HT1080 (cell line): ENCODE results near the gene ZBTB16. TPM values are rescaled to one million over a fixed set of nuclear protein-coding genes. Genes with fewer than 3 reads are reported as not detected.

Experiments
- DNase-seq: peaks from one replicate; pipeline ENCODE4 v3.0.0-alpha.2; 2015; ENCODE audit warnings: low read depth
- total RNA-seq: library from RNA; depleted of rRNA; stranded (reverse); fragments of >200 nt; shearing (Covaris generic); gene quantifications from 2 replicates; pipeline ENCODE4 v1.2.3, GENCODE V29; 2014

Gene ZBTB16
- total RNA-seq, 1 experiment from 2014 or later = not detected

DNA sequence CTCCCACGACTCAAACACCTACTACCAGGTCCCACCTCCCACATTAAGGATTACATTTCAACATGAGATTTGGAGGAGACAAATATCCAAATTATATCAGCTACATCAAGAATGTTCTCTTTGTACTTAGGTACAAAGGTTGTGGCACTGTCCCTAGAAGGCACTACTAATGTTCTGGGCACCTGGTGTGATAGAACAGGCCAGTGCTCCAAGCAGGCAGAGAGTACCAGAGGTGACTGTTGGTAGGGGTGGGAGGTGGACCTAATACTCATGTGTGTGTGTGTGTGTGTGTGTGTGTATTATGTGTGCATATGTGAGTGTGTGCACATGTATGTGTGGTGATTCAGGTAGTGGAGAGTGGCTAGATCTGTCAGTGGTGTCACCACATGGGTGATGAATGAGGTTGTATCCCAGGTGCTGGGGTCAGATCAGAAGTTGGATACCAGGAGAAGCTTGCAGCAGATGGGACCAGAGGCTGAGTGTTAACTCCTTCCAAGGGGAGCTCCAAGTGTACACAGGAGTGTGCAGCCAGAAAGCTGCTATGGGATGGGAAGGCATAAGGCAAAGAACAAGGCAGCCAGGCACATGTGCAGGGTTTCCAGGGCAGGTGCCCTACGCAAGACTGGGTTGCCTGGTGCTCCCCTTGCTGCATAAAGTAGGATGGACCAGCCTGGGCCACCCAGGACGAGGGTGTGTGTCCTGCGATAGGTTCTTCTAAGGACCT is 219.0 kb downstream of the ZBTB16 start:
- no peak for DNase-seq

DNA sequence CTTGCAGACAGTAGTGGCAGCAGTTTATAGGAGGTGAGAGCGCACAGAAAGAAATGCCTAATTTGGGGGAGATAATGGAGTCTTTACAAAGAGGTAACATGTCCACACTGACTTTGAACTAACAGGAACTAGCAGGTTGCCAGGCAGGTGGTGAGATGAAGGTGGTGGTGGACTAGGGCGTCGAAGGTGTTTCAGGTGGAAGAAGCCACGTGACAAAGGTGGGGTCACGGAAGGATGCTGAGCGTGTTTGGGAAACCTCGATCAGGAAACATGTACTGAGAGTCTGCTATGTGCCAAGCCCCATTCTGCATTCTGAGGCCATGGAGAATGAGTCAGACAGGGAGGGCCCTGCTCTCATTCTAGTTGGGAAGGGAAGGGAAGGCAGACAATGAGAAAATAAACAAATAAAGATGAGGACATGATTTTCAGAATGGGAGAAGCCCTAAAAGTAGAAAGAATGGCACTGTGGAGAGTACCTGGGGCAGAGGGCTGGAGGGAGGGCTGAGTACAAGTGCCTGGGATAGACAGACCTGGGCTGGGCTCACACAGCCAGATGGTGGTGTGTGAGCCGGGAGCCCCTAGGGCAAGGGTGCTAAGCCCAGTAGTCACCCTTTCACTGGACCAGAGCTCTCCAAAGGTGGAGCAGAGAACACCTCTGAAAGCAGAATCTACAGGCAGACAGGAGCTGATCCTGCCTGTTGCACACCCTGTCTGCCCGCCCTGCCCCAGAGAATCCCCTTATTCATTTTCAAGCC is 220.5 kb downstream of the ZBTB16 start:
- peak; percentile 49 for DNase-seq

DNA sequence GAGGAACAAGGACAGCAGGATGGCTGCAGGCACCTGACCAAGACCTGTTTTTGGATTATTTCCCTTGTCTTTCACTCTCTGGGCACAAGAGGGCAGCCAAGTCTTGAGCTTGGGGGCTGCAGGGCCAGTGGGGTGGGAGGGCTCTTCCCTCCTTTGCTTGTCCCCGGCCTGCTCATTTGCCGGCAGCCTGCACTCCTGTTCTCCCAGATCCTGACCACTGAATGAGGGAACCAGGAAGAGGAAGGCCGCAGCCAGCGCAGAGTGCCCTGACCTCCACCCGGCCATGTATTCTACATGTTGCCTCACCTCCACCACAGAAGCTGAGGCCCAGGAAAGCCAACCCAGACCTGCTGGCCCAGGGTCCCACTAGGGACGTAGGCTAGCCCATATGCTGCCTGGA is 221.2 kb downstream of the ZBTB16 start:
- DNase-seq = peak; percentile 87

DNA sequence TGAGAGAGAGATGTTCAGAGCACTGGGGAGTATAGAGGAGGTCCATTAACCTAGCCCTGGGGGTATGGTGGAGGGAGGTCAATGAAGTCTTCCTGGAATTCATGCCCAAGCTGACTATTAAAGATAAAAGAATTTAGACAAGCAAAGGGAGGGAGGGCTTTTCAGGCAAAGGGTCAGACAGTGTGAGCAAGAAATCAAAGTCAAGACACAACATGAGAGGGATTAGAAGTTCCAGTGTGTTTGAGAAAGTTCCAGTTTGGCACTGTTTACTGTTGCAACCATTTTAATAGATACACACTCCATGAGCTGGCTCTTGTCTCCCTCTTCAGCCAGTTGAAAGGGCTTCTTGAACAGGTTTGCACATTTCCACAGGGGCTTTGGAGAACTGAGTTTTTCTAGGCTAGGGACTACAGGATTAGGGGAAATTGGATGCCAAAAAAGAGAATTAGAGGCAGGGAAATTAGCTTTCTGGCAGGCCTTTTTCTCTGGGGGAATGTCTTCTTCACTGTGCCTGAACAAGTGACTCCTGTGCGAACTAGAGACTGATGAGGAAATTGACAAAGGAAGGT is 222.0 kb downstream of the ZBTB16 start:
- no peak for DNase-seq

DNA sequence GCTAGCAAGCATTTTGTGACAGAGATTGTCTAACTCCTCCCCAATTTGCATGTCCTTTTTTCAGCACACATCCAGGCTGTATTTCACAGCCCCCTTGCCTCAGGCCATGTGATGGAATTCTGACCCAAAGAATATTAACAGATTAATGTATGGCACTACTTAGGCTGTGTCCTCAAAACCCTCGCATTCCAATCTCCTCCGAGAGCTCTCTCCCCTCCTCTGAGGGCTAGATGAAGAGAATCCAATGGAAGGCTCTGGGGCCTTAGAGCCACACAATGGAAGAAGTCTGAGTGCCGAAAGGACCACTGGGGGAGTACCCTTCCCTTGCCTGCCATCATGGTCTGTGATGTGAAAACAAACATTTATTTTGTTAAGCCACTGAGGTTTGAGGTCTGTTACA is 223.0 kb downstream of the ZBTB16 start:
- no peak for DNase-seq

DNA sequence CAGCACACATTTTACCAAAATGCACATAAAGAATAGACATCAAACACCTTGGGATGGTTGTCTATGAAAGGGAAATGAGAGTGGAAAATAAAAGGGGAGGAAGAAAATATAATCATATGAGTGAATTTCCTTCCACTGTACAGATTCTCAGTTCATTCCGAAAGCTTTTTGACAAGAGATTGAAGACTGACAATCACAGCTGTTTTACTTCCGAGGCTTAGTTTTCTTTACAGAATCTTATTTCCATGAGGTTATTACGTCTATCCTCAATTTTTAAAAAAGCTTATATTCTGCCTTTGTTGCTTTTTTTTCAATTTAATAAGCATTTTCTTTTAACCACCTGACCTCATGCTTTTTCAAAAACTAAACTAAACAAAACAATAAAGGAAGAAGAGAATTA is 223.9 kb downstream of the ZBTB16 start:
- DNase-seq = no peak

DNA sequence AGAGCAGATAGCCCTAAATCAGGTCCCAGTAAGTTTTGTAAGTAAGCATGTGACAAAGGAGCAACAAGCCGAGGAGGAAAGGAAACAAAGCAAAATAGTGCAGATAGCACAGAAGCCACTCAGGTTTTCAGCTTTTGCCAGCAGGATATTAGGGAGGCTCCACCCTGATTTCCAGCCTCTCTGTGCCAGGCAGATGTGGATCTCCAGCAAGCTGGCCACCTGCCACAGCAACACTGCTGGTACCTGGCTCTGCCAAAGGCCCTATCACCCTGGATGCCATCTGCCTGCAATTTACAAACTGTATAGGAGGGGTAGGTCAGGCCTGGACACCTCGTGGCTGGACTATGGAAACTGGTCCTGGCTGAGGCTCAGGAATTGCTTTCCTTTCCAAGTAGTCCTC is 224.5 kb downstream of the ZBTB16 start:
- DNase-seq = no peak

DNA sequence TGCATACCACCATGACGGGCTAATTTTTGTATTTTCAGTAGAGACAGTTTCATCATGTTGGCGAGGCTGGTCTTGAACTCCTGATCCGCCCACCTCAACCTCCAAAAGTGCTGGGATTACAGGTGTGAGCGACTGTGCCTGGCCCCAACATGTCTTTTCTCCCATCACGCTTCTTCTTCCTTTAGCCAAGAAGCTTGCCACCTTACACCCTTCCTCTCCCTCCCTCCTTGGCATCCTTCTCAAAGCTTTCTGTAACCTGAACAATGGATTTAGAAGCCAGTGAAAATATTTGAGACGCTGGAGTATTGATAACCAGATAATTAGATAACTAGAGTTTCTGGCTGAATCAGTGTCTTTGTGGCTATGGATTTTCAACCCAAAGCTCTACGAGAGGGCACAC is 225.4 kb downstream of the ZBTB16 start:
- DNase-seq = no peak

DNA sequence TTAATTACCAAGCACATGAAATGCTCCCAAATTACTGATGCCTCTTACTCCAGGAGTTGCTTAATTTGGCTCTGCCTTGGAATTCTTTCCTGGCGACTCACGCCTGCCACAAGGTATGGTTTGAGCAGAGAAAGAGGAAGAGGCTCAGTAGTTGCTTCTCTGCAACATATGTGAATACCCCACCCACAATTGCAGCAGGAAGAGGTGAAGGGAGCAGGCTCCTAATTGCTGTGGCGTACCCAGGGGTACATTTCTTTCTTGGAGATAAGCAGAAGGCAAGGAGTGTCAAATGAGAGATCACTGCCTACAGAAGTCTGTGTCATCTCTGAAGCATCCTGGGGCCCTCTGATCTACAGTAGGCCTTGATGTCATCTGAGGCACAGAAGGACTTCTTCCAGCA is 226.1 kb downstream of the ZBTB16 start:
- peak; percentile 72 for DNase-seq

DNA sequence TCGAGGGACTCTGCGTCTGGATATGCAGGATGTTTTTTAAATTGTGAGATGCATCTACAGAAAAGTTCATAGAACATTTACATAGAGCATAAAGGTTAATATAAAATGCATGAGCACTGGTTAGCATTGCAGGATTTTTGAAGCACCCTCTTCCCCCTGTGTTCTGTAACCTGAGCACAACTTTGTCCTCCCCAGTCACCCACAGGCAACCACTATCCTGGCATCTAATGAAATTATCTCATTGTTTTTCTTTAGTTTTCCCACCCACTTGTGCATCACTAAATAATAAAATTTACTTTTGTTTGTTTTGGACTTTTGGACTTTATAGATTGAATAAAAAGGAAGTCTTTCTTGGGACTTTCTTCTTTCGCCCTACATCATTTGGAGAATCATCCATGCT is 226.7 kb downstream of the ZBTB16 start:
- DNase-seq = no peak

DNA sequence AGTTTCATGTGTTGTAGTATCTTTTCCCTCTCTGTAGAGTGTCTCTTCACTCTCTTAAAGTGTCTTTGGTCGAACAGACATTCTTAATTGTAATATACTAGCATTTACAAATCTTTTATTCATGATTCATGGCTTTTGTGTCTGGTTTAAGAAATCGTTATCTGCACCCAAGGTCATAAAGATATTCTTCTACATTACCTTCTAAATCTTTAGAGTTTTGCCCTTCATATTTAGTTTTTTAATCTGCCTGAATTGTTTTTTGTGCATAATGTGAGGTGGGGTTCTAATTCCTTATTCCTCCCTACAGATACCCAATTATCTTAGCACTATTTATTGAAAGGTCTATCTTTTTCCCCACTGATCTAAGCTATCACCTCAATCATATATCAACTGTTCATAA is 227.6 kb downstream of the ZBTB16 start:
- no peak for DNase-seq

DNA sequence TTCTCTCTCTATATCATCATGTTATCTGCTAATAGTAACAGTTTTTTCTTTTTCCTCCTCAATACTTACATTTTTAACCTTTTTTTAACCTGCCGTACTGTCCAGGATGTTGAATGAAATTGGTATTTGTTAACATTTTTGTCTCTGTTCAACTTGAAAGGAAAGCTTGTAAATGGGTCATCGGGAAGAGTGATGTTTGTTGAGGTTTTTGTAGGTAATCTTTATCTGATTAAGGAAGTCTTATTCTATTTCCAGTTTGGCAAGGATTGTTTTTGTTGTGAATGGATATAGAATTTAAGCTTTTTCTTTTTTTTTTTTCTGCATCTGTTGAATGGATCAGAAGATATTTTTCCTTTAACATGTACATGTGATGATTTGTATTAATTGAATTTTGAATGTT is 228.6 kb downstream of the ZBTB16 start:
- DNase-seq = no peak

DNA sequence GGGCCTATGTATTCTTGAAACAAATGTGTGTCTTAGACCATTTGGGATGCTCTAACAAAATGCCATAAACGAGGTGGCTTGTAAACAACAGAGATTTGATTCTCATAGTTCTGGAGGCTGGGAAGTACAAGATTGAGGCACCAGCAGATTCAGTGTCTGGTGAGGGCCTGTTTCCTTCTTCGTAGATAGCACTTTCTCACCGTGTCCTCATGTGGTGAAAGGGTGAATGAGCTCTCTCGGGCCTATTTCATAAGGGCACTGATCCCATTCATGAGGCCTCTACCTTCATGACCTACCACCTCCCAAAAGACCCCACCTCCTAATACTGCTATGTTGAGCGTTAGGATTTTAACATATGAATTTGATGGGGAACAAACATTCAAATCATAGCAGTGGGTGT is 230.3 kb downstream of the ZBTB16 start:
- no peak for DNase-seq

DNA sequence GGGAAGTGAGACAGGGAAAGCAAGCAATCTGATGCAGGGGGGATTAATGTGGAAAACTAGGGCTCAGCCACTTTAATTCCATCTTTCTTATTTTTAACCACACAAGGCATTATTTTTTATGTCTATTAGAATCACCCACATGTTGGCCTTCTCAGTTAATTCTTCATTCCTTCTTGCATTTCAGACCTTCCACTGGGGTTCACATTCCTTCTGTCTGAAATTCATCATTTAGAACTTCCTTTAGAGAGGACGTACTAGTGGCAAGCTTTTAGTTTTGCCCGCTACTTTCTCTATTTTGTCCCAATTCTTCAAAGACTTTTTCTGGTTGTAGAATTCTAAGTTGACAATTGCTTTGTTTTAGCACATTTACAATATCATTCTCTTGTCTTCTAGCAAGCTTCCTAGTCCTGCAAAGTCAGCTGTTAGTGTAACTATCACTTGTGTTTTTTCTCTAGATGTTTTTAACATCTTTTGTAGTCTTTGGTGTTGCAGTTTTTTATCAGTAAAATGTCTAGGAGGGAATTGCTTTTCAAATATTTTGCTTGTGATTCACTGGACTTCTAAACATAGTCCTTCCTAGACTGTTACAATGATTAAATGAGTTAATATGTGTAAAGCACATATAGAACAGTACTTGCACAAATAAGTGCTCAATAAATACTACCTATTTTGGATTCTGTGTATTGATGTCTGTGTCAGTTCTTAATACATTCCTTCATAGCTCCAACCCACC is 231.2 kb downstream of the ZBTB16 start:
- no peak for DNase-seq

DNA sequence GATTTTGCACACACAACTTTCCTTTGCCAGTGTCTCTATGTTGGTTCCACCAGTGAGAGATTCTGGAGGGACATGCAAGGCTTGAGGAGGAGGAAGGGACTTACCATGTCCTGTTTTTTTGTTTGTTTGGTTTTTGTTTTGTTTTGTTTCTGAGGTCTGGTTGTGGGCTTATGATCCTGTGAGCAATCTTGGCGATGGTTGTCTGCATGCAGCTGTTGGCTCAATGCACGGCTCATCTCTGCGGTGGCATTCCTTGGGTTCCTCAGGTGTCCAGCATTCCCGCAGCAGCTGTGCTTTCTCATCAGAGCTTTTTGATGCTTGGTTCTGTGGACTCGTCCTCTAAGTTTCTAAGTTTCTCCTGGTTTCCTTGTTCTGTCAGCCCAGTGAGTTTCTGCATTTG is 231.9 kb downstream of the ZBTB16 start:
- DNase-seq = peak; percentile 77

DNA sequence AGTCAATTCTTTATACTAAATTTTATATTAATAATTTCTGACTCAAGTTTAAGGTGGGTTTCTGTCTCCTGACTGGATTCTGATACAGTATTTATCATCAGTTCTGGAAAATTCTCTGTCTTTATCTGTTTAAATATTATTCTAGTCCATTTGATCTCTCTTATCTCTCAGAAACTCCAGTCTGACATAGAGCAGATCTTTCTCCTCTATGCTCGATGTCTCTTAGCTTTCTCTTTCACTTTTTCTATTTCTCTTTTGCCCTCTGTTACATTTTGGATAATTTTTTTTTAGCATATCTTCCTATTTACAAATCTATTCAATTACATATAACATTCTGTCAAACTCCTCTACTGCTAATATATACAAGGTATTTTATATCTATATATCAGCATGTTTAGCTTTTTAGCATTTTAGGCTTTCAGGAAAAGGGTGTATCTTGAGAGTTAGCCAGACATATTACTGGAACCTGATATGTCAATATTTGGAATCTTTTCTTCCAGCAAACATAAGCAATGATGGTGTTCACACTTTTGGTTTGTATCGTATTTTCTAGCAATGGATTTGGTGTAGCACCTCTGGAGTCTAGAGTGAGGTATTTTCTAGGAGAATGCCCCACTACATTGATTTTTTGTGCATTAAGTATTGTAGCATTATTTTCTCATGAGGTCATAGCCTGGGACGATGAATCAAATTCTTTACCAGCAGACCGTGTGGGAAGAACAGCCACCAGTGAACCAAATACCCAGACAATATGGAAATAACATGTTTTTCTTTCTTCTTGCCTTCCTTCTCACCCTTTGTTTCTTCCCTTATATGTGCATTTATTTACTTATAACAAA is 232.6 kb downstream of the ZBTB16 start:
- peak; percentile 83 for DNase-seq

DNA sequence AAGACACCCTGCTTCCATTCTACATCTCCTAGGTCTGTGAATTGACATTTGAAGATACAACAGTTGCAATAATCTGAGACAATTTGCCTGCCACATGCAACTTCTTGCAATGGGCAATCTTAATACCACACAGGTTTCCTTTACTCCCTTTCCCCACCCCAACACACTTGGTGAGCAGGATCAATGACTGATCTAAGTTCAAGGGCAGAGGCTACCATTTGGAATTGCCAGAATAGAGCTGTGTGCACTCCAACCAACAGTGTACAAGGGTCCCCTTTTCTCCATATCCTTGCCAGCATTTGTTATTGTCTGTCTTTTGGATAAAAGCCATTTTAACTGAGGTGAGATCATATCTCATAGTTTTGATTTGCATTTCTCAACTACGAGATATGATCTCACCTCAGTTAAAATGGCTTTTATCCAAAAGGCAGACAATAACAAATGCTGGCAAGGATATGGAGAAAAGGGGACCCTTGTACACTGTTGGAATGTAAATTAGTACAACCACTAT is 233.7 kb downstream of the ZBTB16 start:
- DNase-seq = no peak

DNA sequence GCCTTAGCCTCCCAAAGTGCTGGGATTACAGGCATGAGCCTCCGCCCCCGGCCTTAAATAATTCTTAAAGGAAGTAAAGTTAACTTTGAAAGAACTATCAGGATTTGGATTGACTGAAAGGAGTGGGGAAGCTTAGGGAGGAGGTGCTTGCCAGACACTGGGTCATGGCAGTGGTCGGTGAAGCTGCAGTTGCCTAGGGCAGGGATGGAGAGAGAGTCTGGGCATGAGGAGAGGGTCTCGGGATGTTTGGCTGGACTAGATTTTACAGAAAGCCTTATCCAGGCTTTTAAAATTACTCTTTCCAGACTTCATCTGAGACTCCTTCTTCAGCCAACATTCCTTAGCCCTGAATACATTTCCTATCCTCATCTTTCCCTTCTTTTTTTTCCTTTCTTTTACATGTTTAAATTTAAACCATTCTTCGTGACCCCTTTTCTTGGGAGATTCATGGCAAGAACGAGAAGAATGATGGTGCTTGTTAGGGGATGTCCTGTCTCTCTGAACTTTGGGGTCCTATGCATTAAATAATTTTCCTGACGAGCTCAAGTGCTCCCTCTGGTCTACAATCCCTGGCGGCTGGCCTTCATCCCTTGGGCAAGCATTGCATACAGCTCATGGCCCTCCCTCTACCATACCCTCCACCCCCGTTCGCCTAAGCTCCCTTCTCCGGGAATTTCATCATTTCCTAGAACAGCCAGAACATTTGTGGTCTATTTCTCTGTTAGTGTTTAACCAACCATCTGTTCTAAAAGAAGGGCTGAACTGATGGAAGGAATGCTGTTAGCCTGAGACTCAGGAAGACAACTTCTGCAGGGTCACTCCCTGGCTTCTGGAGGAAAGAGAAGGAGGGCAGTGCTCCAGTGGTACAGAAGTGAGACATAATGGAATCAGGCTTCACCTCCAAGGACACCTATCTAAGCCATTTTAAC is 236.4 kb downstream of the ZBTB16 start, which contains the start of gene NNMT:
Gene NNMT (plus strand): TSS at position 724 of the 929 bp plus-strand sequence. CDS start 158 bp downstream, at position 882.
- DNase-seq = peak; percentile 89

DNA sequence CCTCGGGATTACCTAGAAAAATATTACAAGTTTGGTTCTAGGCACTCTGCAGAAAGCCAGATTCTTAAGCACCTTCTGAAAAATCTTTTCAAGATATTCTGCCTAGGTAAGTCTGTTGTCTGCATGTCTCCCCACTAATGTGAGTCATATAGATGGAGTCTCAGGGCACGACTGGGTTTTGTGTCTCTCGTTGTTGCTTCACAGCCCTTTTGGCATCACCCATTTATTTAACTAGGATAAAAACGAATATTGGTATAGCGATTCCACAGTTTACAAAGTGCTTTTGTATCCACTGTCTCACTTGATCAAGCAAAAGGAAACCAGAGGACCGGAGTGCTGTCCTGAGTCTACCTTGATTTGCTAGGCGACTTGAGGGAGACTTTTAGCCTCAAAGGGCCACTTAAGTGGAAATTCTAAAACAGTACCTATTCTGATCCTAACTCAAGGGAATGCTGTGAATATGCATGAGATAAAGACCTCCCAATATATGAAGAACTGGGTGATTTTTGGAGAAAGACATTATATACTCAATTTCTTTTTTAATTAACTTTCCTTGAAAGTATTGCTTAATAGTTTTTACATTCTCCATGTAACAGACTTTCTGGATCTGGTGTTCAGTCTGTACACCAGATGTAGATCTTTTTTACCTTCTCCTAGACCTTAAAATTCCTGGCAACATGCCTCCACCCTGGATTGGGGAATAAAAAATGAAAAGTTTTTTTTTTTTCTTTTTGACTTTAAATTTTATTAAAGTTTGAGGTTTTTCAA is 237.3 kb downstream of the ZBTB16 start:
- DNase-seq = no peak
